ENCODE data around the gene PTCH2. TPM values are rescaled to one million over a fixed set of nuclear protein-coding genes. Genes with fewer than 3 reads are reported as not detected.
A peak's percentile ranks its signal among the peaks of the same experiment; 100 is the strongest.

Gene PTCH2
- total RNA-seq, 1 experiment from 2014 or later = 0.74 TPM

DNA sequence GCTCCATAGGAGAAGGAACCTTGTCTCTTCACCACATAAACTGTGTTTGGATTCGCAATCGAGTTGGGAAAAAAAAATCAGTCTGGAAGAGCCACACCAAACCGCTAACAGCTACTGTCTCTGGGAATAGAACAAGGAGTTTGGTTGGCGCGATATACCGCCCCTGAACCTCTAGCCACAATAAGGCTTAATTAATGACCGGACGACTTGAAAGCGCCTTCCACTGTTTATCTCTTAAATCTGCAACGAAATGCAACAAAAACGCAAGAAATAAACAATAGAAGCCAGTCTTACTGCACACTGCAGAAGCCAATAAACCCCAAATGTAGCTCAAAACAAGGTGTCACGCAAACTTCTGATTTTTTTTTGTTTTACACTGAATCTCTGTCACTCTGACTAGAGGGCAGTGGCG is 23.9 kb downstream of the PTCH2 start:
- no TSS peak for BruUV-seq (replicated peaks)
- intact Hi-C loops (cut with micrococcal nuclease; ENCODE audit: unreplicated experiment) (loop anchor here (2.0 to 10.0 kb wide), 2 partner anchors 26 to 84 kb away; partner anchors contain the start of genes KIF2C and RNU5D-1), in situ Hi-C loops (cut with HindIII; ENCODE audit: low pct_unique_long_range_greater_than_20kb, low sequenced_read_pairs) (no loop called here)
- ChIA-PET CTCF (interaction anchor here (0.9 kb wide), 1 partner anchor 19 kb away, joined by 3 read pairs; the partner anchor contains the start of gene PLK3), POLR2A (interaction anchor here (0.6 to 1.6 kb wide), 14 partner anchors 10 to 252 kb away, joined by 3 to 25 read pairs (median 4); partner anchors contain the start of genes BEST4, DYNLT4, EIF2B3 and HECTD3)
- peak; percentile 66 for ATAC-seq
- TF ChIP-seq TCF7L2 (IDR thresholded peaks at IDR 0.05; ENCODE audit: low read depth, low read length) (peak; percentile 69), SIN3A (IDR thresholded peaks at IDR 0.05; ENCODE audit: borderline replicate concordance, insufficient read depth, low read depth, low read length) (no peak)
- no peaks in the 10 kb centered on the region for H3K36me3 ChIP-seq (ENCODE audit: control insufficient read depth, insufficient read depth, low read length)
- DNase-seq (ENCODE audit: low read depth, low spot score) = no peak
- H3K9me3 ChIP-seq (ENCODE audit: control insufficient read depth, insufficient read depth, low read depth, low read length) = no peaks in the 10 kb centered on the region
- peak overlapping the region; percentile 50 to 76 for H3K4me3 ChIP-seq (ENCODE audit: low read depth in 2 of 2, low read length in 2 of 2)
- H3K27me3 ChIP-seq (ENCODE audit: control insufficient read depth, insufficient read depth, low read length) = no peaks in the 10 kb centered on the region
- peaks cover 10% of the 10 kb centered on the region; the same call in 1 of the 2 replicates for H3K4me1 ChIP-seq (ENCODE audit: control insufficient read depth, insufficient read depth, low read length)
- peak overlapping the region; percentile 99 for H3K27ac ChIP-seq (ENCODE audit: low read length)

DNA sequence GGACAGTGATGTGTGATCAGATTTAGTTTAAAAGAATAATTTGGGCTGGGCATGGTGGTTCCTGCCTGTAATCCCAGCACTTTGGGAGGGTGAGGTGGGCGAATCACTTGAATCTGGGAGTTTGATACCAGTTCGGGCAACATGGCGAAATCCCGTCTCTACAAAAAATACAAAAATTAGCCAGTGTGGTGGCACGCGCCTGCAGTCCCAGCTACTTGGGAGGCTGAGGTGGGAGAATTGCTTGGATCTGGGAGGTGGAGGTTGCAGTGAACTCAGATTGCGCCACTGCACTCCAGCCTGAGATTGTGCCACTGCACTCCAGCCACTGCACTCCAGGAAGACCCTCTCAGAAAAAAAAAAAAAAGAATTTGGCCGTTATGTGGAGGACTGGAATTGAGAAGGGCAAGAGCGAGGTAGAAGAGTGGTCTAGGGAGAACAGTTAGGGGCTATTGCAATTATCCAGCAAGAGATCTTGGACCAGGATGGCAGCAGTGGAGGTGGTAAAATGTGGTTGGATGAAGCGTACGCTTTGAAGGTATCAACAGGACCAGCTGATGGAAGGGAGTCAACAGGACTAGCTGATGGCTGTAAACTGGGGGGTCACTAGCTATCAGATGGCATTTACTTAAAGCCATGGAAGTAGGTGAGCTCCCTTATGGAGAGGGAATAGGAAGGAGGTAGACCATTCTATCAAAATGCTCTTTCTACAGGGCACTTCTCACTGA is 25.1 kb downstream of the PTCH2 start:
- no peak for TF ChIP-seq POLR2AphosphoS5 (IDR thresholded peaks at IDR 0.05; ENCODE audit: low read depth, low read length)
- no peak for TF ChIP-seq SIN3A (IDR thresholded peaks at IDR 0.05; ENCODE audit: borderline replicate concordance, insufficient read depth, low read depth, low read length)
- TF ChIP-seq TCF7L2 (IDR thresholded peaks at IDR 0.05; ENCODE audit: low read depth, low read length) = no peak
- TF ChIP-seq, protein P1, sequence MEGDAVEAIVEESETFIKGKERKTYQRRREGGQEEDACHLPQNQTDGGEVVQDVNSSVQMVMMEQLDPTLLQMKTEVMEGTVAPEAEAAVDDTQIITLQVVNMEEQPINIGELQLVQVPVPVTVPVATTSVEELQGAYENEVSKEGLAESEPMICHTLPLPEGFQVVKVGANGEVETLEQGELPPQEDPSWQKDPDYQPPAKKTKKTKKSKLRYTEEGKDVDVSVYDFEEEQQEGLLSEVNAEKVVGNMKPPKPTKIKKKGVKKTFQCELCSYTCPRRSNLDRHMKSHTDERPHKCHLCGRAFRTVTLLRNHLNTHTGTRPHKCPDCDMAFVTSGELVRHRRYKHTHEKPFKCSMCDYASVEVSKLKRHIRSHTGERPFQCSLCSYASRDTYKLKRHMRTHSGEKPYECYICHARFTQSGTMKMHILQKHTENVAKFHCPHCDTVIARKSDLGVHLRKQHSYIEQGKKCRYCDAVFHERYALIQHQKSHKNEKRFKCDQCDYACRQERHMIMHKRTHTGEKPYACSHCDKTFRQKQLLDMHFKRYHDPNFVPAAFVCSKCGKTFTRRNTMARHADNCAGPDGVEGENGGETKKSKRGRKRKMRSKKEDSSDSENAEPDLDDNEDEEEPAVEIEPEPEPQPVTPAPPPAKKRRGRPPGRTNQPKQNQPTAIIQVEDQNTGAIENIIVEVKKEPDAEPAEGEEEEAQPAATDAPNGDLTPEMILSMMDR (IDR thresholded peaks at IDR 0.05) = no peak
- TF ChIP-seq, protein P2, sequence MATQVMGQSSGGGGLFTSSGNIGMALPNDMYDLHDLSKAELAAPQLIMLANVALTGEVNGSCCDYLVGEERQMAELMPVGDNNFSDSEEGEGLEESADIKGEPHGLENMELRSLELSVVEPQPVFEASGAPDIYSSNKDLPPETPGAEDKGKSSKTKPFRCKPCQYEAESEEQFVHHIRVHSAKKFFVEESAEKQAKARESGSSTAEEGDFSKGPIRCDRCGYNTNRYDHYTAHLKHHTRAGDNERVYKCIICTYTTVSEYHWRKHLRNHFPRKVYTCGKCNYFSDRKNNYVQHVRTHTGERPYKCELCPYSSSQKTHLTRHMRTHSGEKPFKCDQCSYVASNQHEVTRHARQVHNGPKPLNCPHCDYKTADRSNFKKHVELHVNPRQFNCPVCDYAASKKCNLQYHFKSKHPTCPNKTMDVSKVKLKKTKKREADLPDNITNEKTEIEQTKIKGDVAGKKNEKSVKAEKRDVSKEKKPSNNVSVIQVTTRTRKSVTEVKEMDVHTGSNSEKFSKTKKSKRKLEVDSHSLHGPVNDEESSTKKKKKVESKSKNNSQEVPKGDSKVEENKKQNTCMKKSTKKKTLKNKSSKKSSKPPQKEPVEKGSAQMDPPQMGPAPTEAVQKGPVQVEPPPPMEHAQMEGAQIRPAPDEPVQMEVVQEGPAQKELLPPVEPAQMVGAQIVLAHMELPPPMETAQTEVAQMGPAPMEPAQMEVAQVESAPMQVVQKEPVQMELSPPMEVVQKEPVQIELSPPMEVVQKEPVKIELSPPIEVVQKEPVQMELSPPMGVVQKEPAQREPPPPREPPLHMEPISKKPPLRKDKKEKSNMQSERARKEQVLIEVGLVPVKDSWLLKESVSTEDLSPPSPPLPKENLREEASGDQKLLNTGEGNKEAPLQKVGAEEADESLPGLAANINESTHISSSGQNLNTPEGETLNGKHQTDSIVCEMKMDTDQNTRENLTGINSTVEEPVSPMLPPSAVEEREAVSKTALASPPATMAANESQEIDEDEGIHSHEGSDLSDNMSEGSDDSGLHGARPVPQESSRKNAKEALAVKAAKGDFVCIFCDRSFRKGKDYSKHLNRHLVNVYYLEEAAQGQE (IDR thresholded peaks at IDR 0.05; ENCODE audit: insufficient read depth in 1 of 2, low read depth in 2 of 2, low read length in 1 of 2) = no peak
- no peaks in the 10 kb centered on the region for H3K27me3 ChIP-seq (ENCODE audit: control insufficient read depth, insufficient read depth, low read length)
- DNase-seq (ENCODE audit: low read depth, low spot score) (no peak), ATAC-seq (no peak)
- BruUV-seq (replicated peaks) = no TSS peak
- no peak overlapping the region for H3K4me3 ChIP-seq (ENCODE audit: low read depth in 2 of 2, low read length in 2 of 2)
- H3K9me3 ChIP-seq (ENCODE audit: control insufficient read depth, insufficient read depth, low read depth, low read length) = no peaks in the 10 kb centered on the region
- ChIA-PET POLR2A (interaction anchor here (0.5 to 1.4 kb wide), 6 partner anchors 13 to 298 kb away, joined by 3 to 17 read pairs (median 4); no protein-coding TSS in a partner anchor), CTCF (no interaction called here)
- intact Hi-C loops (cut with micrococcal nuclease; ENCODE audit: unreplicated experiment) (loop anchor here (2.0 to 10.0 kb wide), 2 partner anchors 25 to 83 kb away; partner anchors contain the start of genes KIF2C and RNU5D-1), in situ Hi-C loops (cut with HindIII; ENCODE audit: low pct_unique_long_range_greater_than_20kb, low sequenced_read_pairs) (no loop called here)
- peaks cover 14% of the 10 kb centered on the region; the same call in 1 of the 2 replicates for H3K4me1 ChIP-seq (ENCODE audit: control insufficient read depth, insufficient read depth, low read length)
- H3K27ac ChIP-seq (ENCODE audit: low read length) = no peak overlapping the region
- H3K36me3 ChIP-seq (ENCODE audit: control insufficient read depth, insufficient read depth, low read length) = no peaks in the 10 kb centered on the region

Data from Panc1 (cell line).